ENCODE results near the gene FIGN.

DNA sequence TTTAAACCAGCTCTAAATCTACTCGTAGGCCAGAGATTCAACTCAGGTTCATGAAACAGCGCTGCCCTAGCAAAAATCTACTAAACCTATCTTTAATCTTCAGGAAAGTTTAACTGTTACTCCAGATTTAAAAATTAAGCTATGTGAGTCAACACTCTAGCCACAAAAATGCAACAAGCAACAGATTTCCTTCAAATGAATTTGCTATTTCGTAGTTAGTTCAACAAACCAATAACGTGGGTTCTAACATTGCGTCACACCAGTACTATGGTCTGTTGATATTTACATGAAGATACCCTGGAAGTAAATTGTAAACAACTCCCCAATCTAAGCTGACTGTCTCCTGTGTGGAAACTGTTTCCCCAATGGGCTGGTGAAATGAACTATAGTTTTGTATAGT is 71.2 kb downstream of the FIGN start:
- TF ChIP-seq, protein P1, sequence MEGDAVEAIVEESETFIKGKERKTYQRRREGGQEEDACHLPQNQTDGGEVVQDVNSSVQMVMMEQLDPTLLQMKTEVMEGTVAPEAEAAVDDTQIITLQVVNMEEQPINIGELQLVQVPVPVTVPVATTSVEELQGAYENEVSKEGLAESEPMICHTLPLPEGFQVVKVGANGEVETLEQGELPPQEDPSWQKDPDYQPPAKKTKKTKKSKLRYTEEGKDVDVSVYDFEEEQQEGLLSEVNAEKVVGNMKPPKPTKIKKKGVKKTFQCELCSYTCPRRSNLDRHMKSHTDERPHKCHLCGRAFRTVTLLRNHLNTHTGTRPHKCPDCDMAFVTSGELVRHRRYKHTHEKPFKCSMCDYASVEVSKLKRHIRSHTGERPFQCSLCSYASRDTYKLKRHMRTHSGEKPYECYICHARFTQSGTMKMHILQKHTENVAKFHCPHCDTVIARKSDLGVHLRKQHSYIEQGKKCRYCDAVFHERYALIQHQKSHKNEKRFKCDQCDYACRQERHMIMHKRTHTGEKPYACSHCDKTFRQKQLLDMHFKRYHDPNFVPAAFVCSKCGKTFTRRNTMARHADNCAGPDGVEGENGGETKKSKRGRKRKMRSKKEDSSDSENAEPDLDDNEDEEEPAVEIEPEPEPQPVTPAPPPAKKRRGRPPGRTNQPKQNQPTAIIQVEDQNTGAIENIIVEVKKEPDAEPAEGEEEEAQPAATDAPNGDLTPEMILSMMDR (IDR thresholded peaks at IDR 0.05; ENCODE audit: poor library complexity) = no peak
- no peak for TF ChIP-seq EZH2phosphoT487 (IDR thresholded peaks at IDR 0.05; ENCODE audit: low read depth, severe bottlenecking, unreplicated experiment)
- no peak for TF ChIP-seq EZH2 (IDR thresholded peaks at IDR 0.05; ENCODE audit: borderline replicate concordance)

Measured in hepatocyte (in vitro differentiated cells).